ENCODE results near the gene SCARF1.

SCARF1 gene

GRCh38 chr17:1648963-1649843 is 3.7 kb upstream of the SCARF1 start (continued):
- TF ChIP-seq ZNF398 (tag by site-specific recombination; IDR thresholded peaks at IDR 0.05), result peak; percentile 85; the same call in 1 of the 2 replicates
- no peak for TF ChIP-seq TCF7L2 (IDR thresholded peaks at IDR 0.05; ENCODE audit: borderline replicate concordance, low read depth, low read length)
- no peak for TF ChIP-seq ZBTB48 (tag by site-specific recombination; IDR thresholded peaks at IDR 0.05)
- no peak for TF ChIP-seq ZNF223 (tag by site-specific recombination; IDR thresholded peaks at IDR 0.05)
- TF ChIP-seq ZFHX2 (tag by site-specific recombination; conservative IDR thresholded peaks at IDR 0.05), result no peak
- no peak for TF ChIP-seq ZNF140 (tag by site-specific recombination; IDR thresholded peaks at IDR 0.05)
- 0 out of 2 replicates have a peak, but pooled peaks have one; percentile 32 for TF ChIP-seq ZSCAN5A (tag by site-specific recombination; IDR thresholded peaks at IDR 0.05)
- no peak for TF ChIP-seq PRDM6 (tag by site-specific recombination; IDR thresholded peaks at IDR 0.05)
- TF ChIP-seq ZSCAN18 (tag by site-specific recombination; IDR thresholded peaks at IDR 0.05), result no peak
- TF ChIP-seq ZNF211 (tag by site-specific recombination; IDR thresholded peaks at IDR 0.05; ENCODE audit: low read depth), result no peak
- peak; percentile 96 for TF ChIP-seq ZBTB6 (tag by site-specific recombination; IDR thresholded peaks at IDR 0.05)
- no peak for TF ChIP-seq ZBTB21 (tag by site-specific recombination; IDR thresholded peaks at IDR 0.05)
- TF ChIP-seq HOXD13 (CRISPR knock-in tag; IDR thresholded peaks at IDR 0.05; ENCODE audit: borderline replicate concordance), result no peak
- peak; percentile 94 for TF ChIP-seq ZBTB26 (tag by site-specific recombination; optimal IDR thresholded peaks at IDR 0.05)
- TF ChIP-seq WT1 (tag by site-specific recombination; IDR thresholded peaks at IDR 0.05), result peak; percentile 36; the same call in 1 of the 2 replicates
- TF ChIP-seq ZNF10 (tag by site-specific recombination; IDR thresholded peaks at IDR 0.05), result no peak
- TF ChIP-seq ZNF148 (tag by site-specific recombination; IDR thresholded peaks at IDR 0.05; ENCODE audit: borderline replicate concordance), result no peak
- peak; percentile 82; the same call in 1 of the 2 replicates for TF ChIP-seq PRDM10 (tag by site-specific recombination; IDR thresholded peaks at IDR 0.05)
- TF ChIP-seq GLI4 (tag by site-specific recombination; IDR thresholded peaks at IDR 0.05), result no peak
- no peak for TF ChIP-seq ZNF48 (tag by site-specific recombination; IDR thresholded peaks at IDR 0.05)
- TF ChIP-seq ZNF341 (tag by site-specific recombination; IDR thresholded peaks at IDR 0.05; ENCODE audit: low read depth), result peak; percentile 43
- TF ChIP-seq ZNF350 (tag by site-specific recombination; IDR thresholded peaks at IDR 0.05), result no peak
- TF ChIP-seq ZNF146 (tag by site-specific recombination; IDR thresholded peaks at IDR 0.05), result no peak
